IPS-20b (cell line): ENCODE measurements around the gene NAA10.

Source experiments
- H3K27ac ChIP-seq: one replicate; pipeline ENCODE4 v1.5.1; 2013; ENCODE audit warnings: low read length
- H3K27me3 ChIP-seq: 2 replicates; pipeline ENCODE4 v1.6.1; 2013; ENCODE audit warnings: mild to moderate bottlenecking, low read length, inconsistent platforms; ENCODE audit not compliant: insufficient read depth
- H3K36me3 ChIP-seq: 2 replicates; pipeline ENCODE4 v1.6.1; 2013; ENCODE audit warnings: low read depth, mild to moderate bottlenecking, inconsistent platforms, low read length, moderate library complexity; ENCODE audit not compliant: insufficient read depth
- H3K4me1 ChIP-seq: 2 replicates; pipeline ENCODE4 v1.6.1; 2013; ENCODE audit warnings: mild to moderate bottlenecking, control low read depth, inconsistent platforms, low read length, moderate library complexity; ENCODE audit not compliant: insufficient read depth
- H3K4me3 ChIP-seq: 2 replicates; pipeline ENCODE4 v1.5.1; 2013; ENCODE audit warnings: mild to moderate bottlenecking, low read length, inconsistent platforms
- H3K9ac ChIP-seq: 2 replicates; pipeline ENCODE4 v1.6.1; 2013; ENCODE audit warnings: low read depth, mild to moderate bottlenecking, inconsistent platforms, low read length, moderate library complexity
- H3K9me3 ChIP-seq: 2 replicates; pipeline ENCODE4 v1.6.1; 2013; ENCODE audit warnings: mild to moderate bottlenecking, low read depth, low read length, inconsistent platforms; ENCODE audit not compliant: insufficient read depth

The NAA10 gene

DNA sequence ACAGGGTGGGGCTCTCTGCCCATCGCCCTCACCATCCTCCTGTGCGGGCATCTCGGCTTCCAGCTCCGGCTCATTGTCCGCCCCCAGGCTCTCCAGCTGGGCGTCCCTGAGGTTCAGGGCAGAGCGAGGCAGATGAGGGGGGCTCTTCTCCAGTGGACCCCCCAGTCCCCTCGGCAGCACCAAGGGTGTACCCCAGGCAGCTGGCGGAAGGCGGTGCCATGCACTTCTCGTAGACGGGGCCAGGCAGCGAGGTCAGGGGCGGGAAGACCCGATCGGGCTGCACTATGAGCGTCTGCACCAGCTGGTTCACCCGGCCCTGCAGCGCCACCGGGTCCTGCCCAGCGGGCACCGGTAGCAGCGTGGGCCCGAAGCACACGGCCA lies 24.9 kb downstream of the NAA10 start:
- H3K4me3 ChIP-seq = no peak overlapping the region
- H3K36me3 ChIP-seq = no peaks in the 10 kb centered on the region
- no peaks in the 10 kb centered on the region for H3K9me3 ChIP-seq
- no peaks in the 10 kb centered on the region for H3K27me3 ChIP-seq
- no peaks in the 10 kb centered on the region for H3K4me1 ChIP-seq
- H3K9ac ChIP-seq = no peak overlapping the region
- no peak overlapping the region for H3K27ac ChIP-seq

DNA sequence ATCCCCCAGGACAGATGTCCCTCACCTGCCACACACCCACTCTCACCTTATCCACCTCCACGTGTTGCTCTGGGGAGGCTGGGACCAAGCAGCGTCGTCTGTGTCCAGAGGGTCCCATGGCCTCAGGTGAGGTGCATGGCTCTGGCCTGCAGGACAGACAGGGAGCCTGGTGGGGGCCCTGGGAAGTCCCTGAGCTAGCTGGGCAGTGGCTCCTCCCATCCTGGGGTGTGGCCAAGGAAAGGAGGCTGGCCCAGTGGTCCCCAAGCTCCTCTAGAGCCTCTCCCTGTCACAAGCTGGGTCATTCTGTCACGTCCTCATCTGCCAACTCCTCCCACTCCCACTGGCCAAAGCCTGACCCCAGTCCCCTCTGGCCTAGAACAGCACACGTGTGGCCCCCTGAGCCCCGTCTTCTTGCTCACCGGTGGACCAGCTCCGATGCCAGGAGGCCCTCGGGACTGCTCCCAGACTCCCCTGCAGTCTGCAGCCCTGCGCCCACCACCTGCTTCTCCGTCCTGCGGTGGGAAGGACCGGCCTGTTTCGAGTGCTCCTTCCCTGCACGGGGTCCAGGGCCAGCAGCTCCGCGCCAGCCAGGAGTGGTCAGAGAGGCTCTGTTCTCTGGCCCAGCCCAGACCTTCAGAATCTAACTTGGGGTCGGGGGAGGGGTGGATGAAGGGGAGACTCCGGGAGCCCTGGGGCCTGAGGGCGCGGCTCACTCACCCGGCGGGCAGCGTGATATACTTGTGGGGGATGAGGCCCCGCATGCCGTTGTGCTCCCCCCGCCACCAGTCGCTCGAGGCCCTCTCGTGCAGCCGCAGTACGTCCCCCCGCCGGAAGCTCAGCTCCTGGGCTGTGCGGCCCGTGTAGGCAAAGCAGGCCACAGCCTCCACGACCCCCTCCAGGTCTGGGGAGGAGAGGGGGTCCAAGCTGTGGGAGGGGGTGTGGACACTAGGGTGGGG lies 25.5 kb downstream of the NAA10 start:
- Histone ChIP-seq H3K4me1 (no peaks in the 10 kb centered on the region), H3K9ac (no peak overlapping the region), H3K4me3 (no peak overlapping the region), H3K27ac (no peak overlapping the region), H3K36me3 (no peaks in the 10 kb centered on the region), H3K27me3 (no peaks in the 10 kb centered on the region), H3K9me3 (no peaks in the 10 kb centered on the region)

DNA sequence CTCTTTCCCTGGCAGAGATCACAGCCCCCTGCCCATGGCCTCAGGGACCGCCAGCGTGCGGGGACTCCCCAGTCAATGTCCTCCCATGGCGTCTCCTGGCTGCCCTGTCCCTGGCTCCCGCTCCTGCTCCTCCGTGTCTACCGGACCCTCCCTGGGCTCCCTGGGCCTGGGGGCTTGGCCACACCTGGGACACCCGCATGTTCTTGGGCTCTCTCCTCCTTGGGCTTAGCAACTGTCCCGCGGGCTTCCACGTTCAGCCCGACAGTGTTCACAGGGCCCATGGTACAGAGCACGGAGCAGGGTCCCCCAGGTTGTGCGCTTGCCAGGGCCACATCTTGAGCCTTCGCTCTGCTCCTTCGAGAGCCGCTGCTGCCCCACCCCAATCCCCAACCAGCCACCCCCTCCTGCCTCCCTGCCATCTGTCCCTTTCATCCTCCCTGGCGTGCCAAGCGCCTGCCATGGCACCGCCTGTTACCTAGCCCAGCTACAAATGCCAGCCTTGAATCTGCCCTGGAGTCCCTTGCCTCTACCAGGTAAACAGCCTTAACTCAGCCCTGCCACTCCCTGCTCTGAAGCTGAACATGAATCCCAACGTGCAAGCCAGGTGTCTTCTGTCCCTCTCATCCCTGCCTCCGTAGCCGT lies 26.5 kb downstream of the NAA10 start:
- no peak overlapping the region for H3K4me3 ChIP-seq
- H3K27me3 ChIP-seq = no peaks in the 10 kb centered on the region
- H3K9me3 ChIP-seq = no peaks in the 10 kb centered on the region
- no peaks in the 10 kb centered on the region for H3K4me1 ChIP-seq
- H3K9ac ChIP-seq = no peak overlapping the region
- H3K27ac ChIP-seq = no peak overlapping the region
- no peaks in the 10 kb centered on the region for H3K36me3 ChIP-seq

DNA sequence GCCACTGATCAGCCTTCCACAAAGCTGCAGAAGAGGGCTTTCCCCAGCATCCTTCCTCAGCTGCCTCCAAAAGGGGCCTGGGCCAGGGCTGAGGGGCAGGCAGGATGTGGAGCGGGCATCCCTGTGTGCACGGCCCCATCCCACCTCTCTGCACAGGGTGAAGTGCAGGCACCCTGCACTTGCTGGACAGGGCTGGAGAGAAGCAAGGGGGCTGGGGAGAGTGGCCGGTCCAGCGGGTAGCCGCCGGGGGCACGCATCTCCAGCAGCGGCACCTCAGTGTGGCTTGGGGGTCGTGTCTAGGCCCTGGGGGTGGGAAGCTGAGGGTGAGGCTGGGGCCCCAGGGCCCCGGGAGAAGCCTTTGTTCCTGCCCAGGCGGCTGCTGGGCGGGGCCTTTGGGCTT lies 27.4 kb downstream of the NAA10 start:
- no peak overlapping the region for H3K27ac ChIP-seq
- no peak overlapping the region for H3K4me3 ChIP-seq
- H3K27me3 ChIP-seq = no peaks in the 10 kb centered on the region
- H3K9me3 ChIP-seq = no peaks in the 10 kb centered on the region
- no peaks in the 10 kb centered on the region for H3K4me1 ChIP-seq
- H3K9ac ChIP-seq = no peak overlapping the region
- no peaks in the 10 kb centered on the region for H3K36me3 ChIP-seq

DNA sequence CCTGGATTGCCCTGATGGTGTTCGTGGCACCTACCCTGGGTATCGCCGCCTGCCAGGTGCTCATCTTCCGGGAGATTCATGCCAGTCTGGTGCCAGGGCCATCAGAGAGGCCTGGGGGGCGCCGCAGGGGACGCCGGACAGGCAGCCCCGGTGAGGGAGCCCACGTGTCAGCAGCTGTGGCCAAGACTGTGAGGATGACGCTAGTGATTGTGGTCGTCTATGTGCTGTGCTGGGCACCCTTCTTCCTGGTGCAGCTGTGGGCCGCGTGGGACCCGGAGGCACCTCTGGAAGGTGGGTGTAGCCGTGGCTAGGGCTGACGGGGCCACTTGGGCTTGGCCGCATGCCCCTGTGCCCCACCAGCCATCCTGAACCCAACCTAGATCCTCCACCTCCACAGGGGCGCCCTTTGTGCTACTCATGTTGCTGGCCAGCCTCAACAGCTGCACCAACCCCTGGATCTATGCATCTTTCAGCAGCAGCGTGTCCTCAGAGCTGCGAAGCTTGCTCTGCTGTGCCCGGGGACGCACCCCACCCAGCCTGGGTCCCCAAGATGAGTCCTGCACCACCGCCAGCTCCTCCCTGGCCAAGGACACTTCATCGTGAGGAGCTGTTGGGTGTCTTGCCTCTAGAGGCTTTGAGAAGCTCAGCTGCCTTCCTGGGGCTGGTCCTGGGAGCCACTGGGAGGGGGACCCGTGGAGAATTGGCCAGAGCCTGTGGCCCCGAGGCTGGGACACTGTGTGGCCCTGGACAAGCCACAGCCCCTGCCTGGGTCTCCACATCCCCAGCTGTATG lies 28.5 kb downstream of the NAA10 start:
- no peaks in the 10 kb centered on the region for H3K9me3 ChIP-seq

DNA sequence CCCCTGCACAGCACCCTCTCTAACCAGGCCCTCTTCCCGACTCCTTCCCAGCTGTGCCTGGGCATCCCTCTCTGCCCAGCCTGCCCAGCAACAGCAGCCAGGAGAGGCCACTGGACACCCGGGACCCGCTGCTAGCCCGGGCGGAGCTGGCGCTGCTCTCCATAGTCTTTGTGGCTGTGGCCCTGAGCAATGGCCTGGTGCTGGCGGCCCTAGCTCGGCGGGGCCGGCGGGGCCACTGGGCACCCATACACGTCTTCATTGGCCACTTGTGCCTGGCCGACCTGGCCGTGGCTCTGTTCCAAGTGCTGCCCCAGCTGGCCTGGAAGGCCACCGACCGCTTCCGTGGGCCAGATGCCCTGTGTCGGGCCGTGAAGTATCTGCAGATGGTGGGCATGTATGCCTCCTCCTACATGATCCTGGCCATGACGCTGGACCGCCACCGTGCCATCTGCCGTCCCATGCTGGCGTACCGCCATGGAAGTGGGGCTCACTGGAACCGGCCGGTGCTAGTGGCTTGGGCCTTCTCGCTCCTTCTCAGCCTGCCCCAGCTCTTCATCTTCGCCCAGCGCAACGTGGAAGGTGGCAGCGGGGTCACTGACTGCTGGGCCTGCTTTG lies 29.2 kb downstream of the NAA10 start:
- Histone ChIP-seq H3K27ac (no peak overlapping the region), H3K9ac (no peak overlapping the region), H3K4me3 (no peak overlapping the region), H3K27me3 (no peaks in the 10 kb centered on the region), H3K9me3 (no peaks in the 10 kb centered on the region), H3K36me3 (no peaks in the 10 kb centered on the region), H3K4me1 (no peaks in the 10 kb centered on the region; the same call in 1 of the 2 replicates)

More for the DNA sequence above, 28.5 kb downstream of the NAA10 start:
- Histone ChIP-seq H3K27me3 (no peaks in the 10 kb centered on the region), H3K4me1 (no peaks in the 10 kb centered on the region; the same call in 1 of the 2 replicates), H3K4me3 (no peak overlapping the region), H3K9ac (no peak overlapping the region), H3K36me3 (no peaks in the 10 kb centered on the region), H3K27ac (no peak overlapping the region)

DNA sequence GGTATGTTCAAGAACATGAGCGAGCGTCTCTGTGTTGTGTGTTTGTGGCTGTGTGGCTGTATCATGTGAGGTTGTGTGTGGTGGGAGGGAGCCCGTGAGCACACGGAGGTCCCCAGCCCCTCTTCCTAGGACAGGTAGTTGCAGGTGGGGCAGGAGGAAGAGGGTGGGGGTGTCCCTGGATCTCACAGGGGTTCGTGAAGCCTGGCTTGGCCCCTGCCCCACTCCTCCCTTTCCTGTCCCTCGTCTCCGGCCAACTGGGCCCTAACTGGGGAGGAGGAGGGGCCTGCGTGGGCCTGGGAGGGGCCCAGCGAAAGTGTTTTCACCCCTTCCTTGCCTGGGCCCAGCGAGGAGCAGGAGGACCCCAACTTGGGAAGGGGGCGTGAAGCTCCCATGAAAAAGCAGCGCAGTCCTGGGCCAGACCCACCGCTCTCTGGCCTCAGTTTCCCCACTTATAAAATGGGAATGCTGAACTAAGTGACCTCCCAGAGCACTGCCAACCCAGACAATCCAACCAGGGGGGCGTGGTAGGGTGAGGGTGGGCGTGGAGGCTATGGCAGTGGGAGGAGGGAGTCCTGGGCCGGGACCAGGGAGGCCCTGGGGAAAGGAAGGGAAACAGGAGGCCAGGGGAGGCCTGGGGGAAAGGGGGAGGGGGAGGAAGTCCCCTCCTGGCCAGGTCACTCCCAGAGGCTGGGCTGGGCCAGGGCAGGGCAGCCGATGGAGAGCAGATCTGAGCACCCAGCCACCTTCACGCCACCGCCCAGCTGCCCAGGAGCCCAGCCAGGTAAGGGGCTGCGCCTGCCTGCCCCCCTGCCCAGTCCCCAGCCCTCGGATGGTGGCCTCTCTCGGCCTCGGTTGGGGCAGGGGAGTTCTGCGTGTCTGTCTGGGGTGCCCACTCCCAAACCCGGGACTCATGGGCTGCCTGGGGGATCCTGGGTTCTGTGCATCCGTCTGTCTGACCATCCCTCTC lies 30.6 kb downstream of the NAA10 start, which contains the start of gene AVPR2:
Gene AVPR2 (plus strand): TSS at position 683 of the 967 bp plus-strand sequence. CDS start 473 bp downstream, outside the sequence.
- Histone ChIP-seq H3K4me3 (no peak within 1 kb of the TSS), H3K4me1 (no peaks in the 10 kb centered on the region; the same call in 1 of the 2 replicates), H3K27ac (no peak within 1 kb of the TSS), H3K9ac (no peak within 1 kb of the TSS), H3K27me3 (no peaks in the 10 kb centered on the region), H3K36me3 (no peaks in the 10 kb centered on the region), H3K9me3 (no peaks in the 10 kb centered on the region)

DNA sequence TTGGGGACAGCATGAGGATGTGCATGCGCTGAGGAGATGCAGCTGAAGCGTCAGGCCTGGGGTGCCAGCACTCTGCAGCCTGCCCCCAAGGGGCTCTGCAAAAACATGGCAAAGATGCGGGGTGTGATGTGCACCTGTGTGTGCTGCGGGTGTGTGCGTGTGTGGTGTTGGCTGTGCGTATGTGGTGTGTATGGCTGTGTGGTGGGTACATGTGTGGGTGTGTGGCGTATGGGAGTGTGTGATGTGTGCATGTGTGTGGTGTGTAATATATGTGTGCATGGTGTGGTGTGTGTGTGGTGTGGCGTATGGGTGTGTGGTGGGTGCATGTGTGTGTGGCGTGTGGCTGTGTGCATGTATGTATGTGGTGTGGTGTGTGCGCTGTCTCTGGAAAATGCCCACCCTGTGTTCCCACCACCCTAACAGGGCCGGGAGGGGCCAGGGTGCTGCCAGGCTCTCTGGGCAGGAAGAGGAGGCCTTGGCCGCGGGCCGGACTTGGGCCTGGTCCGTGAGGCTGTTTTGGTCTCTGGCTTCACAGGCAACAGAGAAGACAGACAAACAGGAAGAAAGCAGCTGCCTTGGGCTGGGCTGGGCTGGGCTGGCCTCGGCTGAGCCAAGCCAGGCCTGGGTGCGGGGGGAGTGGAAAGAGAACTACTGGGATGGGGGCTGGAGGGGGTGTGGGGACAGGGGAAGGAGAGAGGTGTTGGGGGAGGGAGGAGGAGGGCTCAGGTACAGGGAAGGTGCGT lies 31.4 kb downstream of the NAA10 start:
- no peaks in the 10 kb centered on the region for H3K27me3 ChIP-seq
- H3K4me1 ChIP-seq = no peaks in the 10 kb centered on the region; the same call in 1 of the 2 replicates
- H3K4me3 ChIP-seq = no peak overlapping the region
- no peak overlapping the region for H3K9ac ChIP-seq
- H3K36me3 ChIP-seq = no peaks in the 10 kb centered on the region
- H3K27ac ChIP-seq = no peak overlapping the region
- no peaks in the 10 kb centered on the region for H3K9me3 ChIP-seq

DNA sequence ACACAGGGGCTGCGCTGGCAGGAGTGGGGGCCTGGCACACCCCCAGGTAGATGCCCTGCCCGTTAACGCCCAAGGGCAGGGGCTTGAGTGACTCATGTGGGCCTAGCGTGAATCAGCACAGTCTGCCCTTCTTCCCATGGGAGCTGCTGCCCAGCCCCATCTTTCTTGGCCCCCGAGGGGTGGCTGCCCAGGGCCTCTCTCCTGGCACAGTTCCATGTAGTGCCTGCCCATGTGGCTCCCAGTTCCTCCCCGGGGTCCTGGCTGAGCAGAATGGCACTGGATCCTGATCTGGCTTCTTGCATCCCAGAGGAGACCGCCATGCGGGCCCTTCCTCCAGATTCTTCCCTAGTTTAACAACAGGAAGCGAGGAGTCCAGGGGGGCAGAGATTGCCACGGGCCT lies 32.5 kb downstream of the NAA10 start:
- no peak overlapping the region for H3K27ac ChIP-seq
- H3K4me1 ChIP-seq = no peaks in the 10 kb centered on the region; the same call in 1 of the 2 replicates
- H3K4me3 ChIP-seq = no peak overlapping the region
- H3K36me3 ChIP-seq = no peaks in the 10 kb centered on the region
- no peaks in the 10 kb centered on the region for H3K27me3 ChIP-seq
- no peak overlapping the region for H3K9ac ChIP-seq
- no peaks in the 10 kb centered on the region for H3K9me3 ChIP-seq

DNA sequence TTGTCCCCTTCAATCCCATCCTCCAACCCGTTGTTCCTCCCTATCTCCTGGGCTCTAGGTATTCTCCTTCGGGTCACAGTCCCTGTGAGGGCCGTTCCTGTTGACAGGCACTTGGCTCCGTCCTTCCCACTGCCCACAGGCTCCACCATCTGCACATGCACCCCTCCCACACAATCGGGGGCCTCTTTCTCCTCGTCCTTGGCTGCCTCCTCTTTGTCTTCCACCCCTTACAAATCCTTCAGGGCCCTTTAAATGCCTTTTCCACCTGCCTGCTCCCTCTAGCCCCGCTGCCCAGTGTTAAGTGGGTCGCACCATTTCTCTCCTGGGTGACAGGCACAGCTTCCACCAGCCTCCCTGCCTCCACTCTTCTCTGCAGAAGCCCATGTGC lies 33.1 kb downstream of the NAA10 start:
- H3K27me3 ChIP-seq = no peaks in the 10 kb centered on the region
- no peak overlapping the region for H3K9ac ChIP-seq
- no peak overlapping the region for H3K27ac ChIP-seq
- H3K36me3 ChIP-seq = no peaks in the 10 kb centered on the region
- H3K4me1 ChIP-seq = no peaks in the 10 kb centered on the region; the same call in 1 of the 2 replicates
- no peak overlapping the region for H3K4me3 ChIP-seq
- no peaks in the 10 kb centered on the region for H3K9me3 ChIP-seq
